Raji (cell line): Measurements from ENCODE around the gene SPTBN5.

Experiments used
- POLR2A ChIP-seq: IDR thresholded peaks from 2 replicates; pipeline ENCODE4 v1.6.1; 2011; ENCODE audit warnings: low read depth, low read length, control low read depth; ENCODE audit not compliant: insufficient read depth

The SPTBN5 gene

DNA sequence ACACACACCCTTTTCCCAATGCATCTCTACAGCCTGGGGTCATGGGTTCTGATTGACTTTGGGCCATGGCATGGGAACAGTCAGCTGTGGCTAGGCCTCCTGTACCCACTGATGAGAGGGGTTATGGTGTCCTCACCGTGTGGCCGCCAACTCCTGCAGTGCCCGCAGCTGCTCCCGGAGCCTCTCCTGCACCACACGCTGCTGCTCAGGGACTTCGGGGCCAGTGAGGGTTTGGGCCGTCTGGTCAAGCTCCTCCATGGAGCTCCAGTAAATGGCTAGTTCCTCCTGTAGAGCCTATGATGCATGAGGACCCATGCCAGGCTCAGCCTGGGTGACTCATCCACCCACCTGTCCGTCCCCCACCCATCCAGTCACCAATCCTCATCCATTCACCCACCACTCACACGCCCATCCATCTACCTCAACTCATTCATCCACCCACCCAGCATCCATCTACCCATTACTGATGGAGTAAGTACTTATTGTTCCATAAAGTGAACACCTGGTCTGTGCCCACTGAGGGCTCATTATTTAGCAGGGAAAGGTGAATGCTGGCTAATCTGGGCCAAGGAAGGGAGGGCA is 21.6 kb downstream of the SPTBN5 start:
- no peak for TF ChIP-seq POLR2A

DNA sequence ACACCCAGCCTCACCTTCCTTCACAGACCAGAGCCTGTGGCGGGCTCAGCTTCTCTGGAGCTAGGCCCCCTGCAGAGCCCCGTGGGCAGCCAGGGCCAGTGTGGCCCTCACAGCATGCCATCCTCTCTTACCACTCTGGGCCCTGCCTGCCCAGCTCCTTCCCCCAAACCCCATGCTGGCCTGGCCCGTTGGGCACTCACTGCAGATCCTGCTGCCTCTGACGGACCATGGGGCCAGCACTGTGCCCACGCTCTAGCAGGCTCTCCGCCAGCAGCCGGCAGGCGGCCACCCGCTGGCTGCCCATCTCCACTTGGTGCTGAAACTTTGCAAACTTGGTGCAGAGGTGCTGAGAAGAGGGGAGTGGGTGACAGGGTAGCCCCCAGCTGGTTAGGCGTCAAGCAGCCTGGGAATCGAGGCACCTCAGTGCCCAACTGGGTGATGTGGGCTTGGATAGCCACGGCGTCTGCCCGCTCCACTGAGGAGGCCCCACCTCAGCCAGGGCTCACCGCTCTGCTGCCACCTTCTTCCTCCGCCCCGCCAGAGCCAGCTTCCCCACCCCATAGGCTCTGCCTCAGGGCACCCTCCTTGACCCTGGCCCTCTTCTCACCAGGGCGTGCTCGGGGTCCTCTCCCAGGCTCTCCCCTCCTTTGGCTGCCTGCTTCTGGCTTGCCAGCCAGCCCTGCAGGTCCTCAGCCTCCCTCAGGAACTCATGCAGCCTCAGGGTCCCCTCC is 22.5 kb downstream of the SPTBN5 start:
- TF ChIP-seq POLR2A, result no peak

DNA sequence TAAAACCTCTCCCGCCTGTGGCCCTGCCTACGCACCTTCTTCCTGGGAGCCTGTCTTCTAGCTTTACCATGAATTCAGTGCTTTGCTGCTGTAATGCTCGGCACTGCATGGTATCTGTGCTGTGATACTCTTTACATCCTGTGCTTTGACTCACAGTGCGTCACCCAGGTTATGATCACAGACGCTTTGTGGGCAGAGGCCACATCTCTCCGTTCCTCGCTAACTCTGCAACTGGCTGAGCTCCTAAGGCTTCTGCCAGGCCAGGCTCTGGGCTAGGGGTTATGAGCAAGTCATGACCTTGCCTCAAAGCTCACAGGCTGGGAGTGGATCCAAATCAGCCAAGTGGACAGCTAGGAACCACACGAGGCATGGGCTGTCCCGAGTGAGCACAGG is 23.2 kb downstream of the SPTBN5 start:
- no peak for TF ChIP-seq POLR2A

DNA sequence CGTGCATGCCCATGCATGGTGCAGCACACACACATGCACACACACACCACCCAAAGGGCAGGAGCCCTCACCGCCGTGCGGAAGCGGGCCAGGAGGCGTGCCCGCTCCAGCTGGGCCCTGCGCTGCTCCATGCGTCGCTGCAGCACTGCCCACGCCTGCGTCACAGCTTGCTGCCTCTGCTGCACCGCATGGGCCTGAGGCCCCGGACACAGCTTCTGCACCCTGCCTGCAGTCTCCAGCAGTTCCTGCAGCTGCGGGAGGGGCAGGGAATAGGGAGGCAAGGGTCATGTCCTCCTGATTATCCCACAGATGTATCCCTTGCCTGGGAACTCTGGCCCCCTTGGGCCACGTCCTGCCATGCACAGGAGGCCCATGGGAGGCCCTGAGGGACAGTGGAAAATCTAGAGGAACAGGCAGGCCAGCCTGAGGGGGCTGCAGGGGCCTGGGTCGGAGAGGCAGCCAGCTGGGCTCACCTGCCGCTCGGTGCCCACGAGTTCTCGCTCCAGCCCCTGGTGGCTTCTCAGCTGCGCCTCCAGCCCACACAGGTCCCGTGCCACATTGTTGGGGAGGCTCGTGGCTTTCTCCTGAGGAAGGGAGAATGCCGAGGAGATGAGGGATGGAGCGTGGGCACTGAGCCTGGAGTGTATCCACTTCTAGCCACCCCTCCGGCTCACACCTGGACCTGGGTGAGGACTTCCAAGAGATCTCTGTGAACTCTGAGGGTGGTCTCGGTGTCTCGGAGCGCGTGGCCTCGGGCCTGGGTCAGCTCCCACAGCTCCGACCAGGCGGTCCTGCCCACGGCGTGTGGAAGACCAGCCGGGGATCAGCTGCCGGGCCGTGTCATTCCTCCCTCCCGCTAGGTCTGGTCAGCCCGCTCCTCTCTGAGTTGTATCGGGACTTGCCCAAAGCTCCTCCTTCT is 23.8 kb downstream of the SPTBN5 start:
- TF ChIP-seq POLR2A, result no peak

DNA sequence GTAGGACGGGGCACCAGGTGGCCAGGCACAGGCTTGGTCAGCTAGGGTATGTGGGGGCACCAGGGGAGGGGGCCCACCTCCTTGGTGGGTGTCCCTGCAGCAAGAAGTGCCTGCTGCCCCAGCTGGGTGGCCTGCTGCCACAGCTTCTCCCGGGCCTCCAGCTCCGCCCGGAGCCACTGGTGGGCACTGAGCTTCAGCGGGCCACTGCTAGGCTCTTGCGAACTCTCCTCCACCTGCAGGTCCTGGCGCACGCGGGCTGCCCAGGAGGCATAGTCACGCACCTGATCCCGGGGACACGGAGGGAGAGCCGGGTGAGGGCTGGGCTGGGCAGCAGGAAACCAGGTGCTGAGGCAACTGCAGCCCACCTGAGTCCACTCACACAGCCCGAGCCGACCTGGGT is 25.5 kb downstream of the SPTBN5 start:
- no peak for TF ChIP-seq POLR2A

DNA sequence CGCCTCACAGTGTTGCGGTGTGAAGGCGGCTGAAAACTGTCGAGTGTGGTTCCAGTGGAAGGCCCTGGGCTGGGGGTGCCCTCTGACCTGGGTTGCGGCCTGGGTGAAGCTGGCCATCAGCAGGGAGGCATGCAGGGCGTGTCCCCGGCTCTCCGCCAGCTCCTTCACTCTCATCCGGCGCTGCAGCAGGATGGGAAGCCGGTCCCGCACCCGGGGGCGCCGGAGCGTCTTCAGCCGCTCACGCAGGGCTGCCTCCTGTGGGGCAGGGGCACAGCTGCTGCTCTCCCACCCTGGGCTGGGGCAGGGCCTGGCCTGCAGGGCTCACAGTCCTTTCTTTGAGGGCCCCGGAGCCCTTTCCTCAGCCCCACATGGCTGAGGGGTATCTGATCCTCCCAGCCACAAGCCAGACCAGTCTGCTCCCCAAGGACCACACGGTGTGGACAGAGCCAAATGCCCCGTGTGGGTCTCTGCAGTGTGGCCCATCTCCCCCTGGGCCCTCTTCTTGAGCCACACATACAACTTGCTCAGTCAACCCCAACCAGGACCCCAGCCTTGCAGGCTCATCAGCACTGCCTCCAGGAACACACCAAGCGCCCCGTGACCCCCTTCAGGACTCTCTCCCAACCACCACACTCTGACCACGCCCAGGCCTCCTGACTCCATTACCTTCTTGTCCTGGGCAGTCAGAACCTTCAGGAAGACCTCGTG is 26.8 kb downstream of the SPTBN5 start:
- no peak for TF ChIP-seq POLR2A

DNA sequence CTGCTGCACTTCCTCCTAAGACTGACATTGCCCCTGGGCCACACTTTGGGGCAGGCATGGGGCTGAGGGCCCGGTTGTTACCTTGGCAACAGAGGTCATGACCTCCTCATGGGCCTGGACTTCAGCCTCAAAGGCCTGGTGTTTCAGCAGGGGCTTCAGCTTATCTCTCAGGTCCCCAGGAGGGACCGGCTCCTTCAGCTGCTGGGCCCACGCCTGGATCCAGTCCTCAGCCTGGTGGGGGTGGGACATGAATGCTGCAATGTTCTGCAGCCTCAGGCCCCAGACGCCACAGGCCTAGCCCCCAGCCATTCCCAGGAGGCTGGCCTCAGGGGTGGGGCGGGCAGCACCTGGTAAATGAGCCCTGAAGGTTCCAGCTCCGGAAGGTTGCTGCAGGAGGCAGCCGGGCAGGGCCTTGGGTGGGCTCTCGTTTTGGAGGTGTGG is 27.6 kb downstream of the SPTBN5 start:
- no peak for TF ChIP-seq POLR2A

DNA sequence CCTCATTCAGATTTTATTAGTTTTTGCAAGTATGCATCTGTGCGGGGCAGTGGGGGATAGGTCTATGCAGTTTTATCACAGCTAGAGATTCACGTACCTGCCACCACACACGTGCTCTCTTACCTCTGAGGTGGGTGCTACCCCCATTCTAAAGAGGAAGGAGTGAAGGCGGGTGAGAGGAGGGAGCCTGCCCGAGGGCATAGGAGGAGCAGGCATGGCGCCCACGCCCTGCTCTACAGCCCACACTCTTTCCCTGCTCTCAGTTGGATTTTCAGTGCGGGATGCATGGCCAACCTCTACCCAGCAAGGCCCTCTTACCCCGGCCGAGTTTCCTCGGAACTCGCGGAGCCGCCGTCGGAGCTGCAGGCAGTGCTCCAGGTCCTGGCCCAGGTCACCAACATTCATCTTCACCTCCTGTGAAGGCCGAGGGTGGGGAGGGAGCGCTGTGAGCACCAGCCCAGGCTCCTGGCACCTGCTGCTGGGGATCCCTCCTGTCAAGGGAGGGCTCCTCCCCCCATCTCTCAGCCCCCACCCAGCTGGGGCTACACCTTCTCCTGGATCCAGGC is 28.3 kb downstream of the SPTBN5 start:
- TF ChIP-seq POLR2A, result no peak

DNA sequence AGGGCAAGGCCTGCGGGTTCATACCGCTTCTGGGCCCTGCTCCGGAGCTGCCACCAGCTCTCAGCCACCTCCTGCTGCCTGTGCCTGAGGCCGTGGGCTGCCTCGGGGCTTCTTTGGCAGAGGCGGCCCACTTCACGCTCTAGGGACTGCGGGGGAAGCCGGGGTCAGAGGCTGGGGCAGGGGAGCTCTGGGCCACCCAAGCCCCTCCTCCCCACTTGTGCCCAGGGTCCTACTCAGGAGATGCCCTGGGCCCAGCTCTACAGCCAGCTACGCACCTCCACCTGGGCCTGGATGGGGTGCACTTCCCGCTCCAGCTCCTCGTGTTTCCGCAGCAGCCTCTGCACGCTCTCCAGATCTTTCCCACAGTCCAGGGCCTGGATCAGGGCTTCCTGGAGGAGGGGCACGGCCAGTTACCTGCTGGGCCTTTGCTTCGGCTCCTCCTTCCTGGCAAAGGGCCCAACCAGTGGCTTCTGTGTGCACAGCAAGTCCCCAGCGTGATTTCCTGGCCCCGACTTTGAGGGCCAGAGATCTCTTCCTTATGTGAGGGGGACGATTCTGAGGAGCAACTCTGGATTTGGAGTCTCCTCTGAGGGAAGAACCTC is 31.2 kb downstream of the SPTBN5 start:
- TF ChIP-seq POLR2A, result no peak

DNA sequence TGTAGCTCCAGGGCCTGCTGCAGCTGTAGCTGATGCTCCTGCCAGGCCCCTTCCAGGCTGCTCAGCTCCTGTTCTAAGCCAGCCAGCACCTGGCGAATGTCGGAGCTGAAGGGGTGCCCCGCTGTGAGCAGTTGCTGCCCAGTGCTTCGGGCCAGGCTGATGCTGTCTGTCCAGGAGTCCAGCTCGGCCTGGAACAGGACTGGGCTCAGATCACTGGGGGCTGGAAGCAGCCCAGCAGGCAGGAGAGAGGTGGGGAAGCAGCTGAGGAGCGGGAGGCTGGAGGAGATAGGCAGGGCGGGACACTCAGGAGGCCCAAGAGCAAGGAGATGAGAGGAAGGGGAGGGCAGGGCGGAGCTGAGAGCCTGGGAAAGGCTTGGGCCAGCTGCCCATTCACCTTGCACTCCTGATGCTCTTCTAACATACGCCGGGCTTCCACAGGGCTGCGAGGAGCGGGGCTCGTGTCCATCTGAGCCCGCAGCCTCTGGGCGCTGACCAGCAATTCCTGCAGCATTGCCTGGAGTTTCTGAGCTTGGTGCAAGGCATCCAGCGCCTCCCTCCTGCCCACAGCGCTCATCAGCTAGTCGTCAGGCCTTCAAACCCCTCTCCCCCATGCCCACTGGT is 32.0 kb downstream of the SPTBN5 start:
- no peak for TF ChIP-seq POLR2A

DNA sequence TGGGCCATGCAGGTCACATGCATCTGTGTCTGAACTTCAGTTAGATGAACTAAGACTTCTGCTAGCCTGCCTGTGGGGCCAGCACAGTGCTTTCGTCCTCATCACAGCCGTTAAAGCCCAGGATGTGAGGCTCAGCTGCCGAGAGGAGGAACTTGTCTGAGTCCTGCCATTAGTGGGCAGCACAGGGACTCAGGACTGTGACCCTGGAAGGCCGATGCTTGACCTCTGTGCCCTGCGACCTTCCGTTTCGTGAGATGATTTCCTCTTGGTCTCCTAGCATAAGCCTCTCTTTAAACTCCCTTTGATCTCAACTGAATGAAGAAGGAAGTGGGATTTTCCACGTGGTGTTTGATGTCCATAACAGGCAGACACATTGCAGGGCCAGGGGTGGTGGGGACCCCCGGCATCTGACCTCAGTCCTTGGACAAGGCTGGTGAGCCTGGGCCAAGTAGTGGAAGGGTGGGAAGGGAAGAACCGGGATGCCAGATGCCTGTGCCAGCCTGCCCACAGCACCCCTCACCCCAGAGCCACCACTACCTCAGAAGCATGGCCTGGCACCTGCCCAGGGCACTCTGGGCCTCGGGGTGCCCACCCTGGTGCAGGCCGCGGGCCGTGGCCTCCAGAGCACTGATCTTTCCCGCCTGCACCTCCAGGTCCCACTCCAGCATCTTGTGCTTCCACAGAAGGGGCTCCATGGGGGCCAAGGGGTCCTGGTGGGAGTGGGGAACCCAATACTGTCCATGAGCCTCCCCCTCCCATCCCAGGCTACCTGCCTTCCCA is 33.6 kb downstream of the SPTBN5 start:
- no peak for TF ChIP-seq POLR2A

DNA sequence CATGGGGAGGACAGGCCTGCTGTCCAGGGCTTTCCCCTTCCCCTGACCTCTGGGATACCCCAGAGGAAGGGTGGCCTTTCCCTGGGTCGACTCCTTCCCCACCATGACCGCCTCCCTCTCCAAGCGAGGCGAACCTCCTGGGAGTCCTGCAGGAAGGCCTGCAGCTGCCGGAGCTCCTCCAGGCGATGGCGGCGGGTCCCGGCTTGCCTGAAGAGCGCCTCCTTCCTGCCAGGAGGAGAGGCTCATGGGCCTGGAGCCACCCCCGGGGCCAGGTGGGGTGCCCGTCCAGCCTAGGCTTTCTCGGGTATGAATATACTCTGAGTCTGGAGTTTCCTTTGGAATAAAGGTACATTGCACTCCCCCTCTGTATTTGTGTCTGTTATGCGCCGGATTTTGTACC is 35.1 kb downstream of the SPTBN5 start:
- TF ChIP-seq POLR2A, result no peak

DNA sequence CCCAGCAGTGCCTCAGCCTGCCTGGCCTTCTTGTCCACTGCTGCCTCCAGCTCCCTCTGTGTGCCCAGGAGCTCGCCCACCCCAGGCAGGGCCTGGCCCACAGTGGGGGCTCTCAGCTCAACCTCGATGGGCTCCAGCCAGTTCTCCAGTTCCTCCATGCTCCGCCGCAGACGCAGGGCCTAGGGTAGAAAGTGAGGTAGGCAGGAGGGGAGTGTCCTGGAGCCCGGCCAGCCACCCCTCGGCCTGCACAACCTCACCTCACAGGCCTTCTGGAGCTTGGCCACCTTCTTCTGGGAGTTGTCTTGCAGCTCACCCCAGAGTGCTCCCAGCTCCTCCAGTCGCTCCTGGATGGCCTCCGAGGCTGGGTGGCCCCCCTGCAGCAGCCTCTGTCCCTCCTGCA is 36.5 kb downstream of the SPTBN5 start:
- no peak for TF ChIP-seq POLR2A
